HG03558 (cell line): Measurements from ENCODE around the gene MAB21L1.

Experiments
- ATAC-seq: cut with Tn5 transposase; IDR thresholded peaks from one replicate; pipeline ENCODE4 v1.9.1; 2021; ENCODE audit warnings: moderate number of reproducible peaks; ENCODE audit not compliant: unreplicated experiment; ENCODE audit errors: extremely low read depth

The MAB21L1 gene

DNA sequence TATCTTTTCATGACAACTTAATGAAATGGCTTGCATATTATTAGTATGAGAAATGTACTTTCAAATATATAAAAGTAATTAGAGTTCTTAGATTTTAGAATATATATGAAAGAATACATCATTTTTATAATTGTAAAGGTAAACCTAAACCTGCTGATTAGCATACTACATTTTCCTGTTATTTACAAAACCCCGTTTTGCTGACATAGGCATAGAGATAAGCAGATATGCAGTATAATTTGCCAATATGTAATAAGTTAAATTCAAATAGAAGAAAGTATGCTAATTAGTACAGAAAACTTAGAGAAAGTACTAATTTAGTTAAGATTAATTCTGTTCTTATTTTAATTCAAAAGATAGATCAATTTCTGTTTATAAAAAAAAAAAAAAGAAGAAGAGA lies 21.5 kb downstream of the MAB21L1 start:
- ATAC-seq: no peak

DNA sequence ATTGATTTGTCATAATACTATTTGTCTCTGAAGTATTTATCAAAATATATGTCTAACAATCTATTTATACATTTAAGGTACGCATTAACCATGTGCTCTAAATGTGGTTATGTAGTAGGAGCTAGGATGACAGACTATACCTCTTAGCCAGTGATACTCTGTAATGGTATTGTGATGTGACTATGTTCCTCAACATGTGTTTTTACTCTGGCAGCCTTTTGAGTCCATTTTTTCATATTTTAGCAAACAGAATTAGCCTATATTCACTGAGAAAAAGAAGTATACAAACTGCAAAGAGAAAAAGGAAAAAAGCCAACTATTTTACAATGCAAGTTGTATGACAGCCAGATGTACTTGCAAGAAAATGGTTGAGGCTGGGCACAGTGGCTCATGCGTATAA lies 26.7 kb downstream of the MAB21L1 start:
- ATAC-seq: no peak

DNA sequence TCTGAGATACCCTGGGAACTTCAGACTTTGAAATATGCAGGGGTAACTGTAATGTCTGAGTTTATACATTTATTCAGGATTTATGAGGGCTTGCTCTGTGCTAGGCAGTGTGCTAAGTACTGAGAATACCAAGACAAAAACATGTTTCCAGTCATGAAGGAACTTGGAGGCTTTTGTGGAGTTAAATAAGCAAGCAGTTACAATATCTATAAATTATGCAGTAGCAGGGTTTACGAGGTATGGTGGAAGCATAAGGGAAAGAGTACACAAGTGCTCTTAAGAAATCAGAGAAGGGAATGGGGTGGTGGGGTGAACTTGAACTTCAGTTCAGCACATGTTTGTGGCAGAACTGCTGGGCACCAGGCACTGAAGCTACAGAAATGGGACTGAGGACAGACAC lies 28.0 kb downstream of the MAB21L1 start:
- ATAC-seq: no peak
